IMR-90 (cell line): Measurements from ENCODE around the gene DGKB.

Experiments
- BHLHE40 ChIP-seq: fragments of 150-350 bp; IDR thresholded peaks from 2 replicates; pipeline ENCODE4 v1.6.1; 2016; ENCODE audit warnings: mild to moderate bottlenecking, low read depth, low read length
- CTCF ChIP-seq: conservative IDR thresholded peaks from 2 replicates; pipeline ENCODE4 v1.5.1; 2012; ENCODE audit warnings: mild to moderate bottlenecking, low read depth, low read length, improper control_type of control experiment
- POLR2A ChIP-seq: IDR thresholded peaks from 2 replicates; pipeline ENCODE4 v1.6.1; 2012; ENCODE audit warnings: mild to moderate bottlenecking, low read depth, low read length
- SMC3 ChIP-seq: fragments of 150-350 bp; IDR thresholded peaks from 2 replicates; pipeline ENCODE4 v1.6.1; 2016; ENCODE audit warnings: low read depth, mild to moderate bottlenecking, antibody characterized with exemption, low read length, moderate library complexity

GRCh38 chr7:14233868-14234369 lies 668.6 kb downstream of the DGKB start:
- TF ChIP-seq BHLHE40 (no peak), CTCF (no peak), POLR2A (no peak), SMC3 (no peak)
